ENCODE data around the gene ADTRP. TPM values are rescaled to one million over a fixed set of nuclear protein-coding genes. Genes with fewer than 3 reads are reported as not detected.

Gene ADTRP
- total RNA-seq, 1 experiment from 2014 or later = 0.50 TPM

DNA sequence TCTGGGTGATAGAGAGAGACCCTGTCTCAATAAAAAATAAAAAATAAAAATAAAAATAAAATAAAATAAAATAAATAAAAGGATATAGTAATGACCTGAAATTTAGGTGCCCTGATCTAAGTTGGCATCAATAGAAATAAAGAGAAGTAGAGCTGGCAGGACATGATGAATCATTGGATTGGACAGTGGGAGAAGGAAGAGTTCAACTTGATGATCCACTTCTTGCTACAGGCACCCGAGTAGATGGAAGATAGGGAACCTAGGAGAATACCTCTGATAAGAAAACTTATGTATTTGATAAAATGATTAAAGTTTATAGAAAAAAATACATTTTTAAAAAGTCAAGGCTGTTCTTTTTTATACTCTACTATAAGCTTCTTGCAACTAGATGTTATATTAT is 79.0 kb downstream of the ADTRP start:
- 0 out of 2 replicates have a peak, but pooled peaks cover 3% of the 10 kb centered on the region for H3K36me3 Mint-ChIP-seq
- no peaks in the 10 kb centered on the region for H3K27me3 Mint-ChIP-seq (ENCODE audit: low read depth)
- POLR2A ChIA-PET = no interaction called here
- no peak overlapping the region for H3K27ac Mint-ChIP-seq
- ATAC-seq (no peak), DNase-seq (ENCODE audit: low spot score) (no peak)
- peaks cover 13% of the 10 kb centered on the region for H3K9me3 Mint-ChIP-seq
- no peaks in the 10 kb centered on the region for H3K4me1 Mint-ChIP-seq
- no peak for TF ChIP-seq GRHL2 (CRISPR knock-in tag; IDR thresholded peaks at IDR 0.05; ENCODE audit: insufficient replicate concordance, severe bottlenecking)
- TF ChIP-seq OVOL2 (CRISPR knock-in tag; IDR thresholded peaks at IDR 0.05; ENCODE audit: borderline replicate concordance) = no peak
- TF ChIP-seq, protein P1, sequence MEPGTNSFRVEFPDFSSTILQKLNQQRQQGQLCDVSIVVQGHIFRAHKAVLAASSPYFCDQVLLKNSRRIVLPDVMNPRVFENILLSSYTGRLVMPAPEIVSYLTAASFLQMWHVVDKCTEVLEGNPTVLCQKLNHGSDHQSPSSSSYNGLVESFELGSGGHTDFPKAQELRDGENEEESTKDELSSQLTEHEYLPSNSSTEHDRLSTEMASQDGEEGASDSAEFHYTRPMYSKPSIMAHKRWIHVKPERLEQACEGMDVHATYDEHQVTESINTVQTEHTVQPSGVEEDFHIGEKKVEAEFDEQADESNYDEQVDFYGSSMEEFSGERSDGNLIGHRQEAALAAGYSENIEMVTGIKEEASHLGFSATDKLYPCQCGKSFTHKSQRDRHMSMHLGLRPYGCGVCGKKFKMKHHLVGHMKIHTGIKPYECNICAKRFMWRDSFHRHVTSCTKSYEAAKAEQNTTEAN (CRISPR knock-in tag; IDR thresholded peaks at IDR 0.05) = no peak
- TF ChIP-seq, protein P2, sequence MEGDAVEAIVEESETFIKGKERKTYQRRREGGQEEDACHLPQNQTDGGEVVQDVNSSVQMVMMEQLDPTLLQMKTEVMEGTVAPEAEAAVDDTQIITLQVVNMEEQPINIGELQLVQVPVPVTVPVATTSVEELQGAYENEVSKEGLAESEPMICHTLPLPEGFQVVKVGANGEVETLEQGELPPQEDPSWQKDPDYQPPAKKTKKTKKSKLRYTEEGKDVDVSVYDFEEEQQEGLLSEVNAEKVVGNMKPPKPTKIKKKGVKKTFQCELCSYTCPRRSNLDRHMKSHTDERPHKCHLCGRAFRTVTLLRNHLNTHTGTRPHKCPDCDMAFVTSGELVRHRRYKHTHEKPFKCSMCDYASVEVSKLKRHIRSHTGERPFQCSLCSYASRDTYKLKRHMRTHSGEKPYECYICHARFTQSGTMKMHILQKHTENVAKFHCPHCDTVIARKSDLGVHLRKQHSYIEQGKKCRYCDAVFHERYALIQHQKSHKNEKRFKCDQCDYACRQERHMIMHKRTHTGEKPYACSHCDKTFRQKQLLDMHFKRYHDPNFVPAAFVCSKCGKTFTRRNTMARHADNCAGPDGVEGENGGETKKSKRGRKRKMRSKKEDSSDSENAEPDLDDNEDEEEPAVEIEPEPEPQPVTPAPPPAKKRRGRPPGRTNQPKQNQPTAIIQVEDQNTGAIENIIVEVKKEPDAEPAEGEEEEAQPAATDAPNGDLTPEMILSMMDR (IDR thresholded peaks at IDR 0.05) = no peak
- TF ChIP-seq RELA (CRISPR knock-in tag; IDR thresholded peaks at IDR 0.05; ENCODE audit: borderline replicate concordance) = no peak
- TF ChIP-seq, protein P3, sequence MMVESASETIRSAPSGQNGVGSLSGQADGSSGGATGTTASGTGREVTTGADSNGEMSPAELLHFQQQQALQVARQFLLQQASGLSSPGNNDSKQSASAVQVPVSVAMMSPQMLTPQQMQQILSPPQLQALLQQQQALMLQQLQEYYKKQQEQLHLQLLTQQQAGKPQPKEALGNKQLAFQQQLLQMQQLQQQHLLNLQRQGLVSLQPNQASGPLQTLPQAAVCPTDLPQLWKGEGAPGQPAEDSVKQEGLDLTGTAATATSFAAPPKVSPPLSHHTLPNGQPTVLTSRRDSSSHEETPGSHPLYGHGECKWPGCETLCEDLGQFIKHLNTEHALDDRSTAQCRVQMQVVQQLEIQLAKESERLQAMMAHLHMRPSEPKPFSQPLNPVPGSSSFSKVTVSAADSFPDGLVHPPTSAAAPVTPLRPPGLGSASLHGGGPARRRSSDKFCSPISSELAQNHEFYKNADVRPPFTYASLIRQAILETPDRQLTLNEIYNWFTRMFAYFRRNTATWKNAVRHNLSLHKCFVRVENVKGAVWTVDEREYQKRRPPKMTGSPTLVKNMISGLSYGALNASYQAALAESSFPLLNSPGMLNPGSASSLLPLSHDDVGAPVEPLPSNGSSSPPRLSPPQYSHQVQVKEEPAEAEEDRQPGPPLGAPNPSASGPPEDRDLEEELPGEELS (CRISPR knock-in tag; IDR thresholded peaks at IDR 0.05) = no peak
- TF ChIP-seq, protein P4, sequence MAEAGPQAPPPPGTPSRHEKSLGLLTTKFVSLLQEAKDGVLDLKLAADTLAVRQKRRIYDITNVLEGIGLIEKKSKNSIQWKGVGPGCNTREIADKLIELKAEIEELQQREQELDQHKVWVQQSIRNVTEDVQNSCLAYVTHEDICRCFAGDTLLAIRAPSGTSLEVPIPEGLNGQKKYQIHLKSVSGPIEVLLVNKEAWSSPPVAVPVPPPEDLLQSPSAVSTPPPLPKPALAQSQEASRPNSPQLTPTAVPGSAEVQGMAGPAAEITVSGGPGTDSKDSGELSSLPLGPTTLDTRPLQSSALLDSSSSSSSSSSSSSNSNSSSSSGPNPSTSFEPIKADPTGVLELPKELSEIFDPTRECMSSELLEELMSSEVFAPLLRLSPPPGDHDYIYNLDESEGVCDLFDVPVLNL (CRISPR knock-in tag; IDR thresholded peaks at IDR 0.05; ENCODE audit: borderline replicate concordance, low read depth) = no peak
- TF ChIP-seq NFATC4 (CRISPR knock-in tag; IDR thresholded peaks at IDR 0.05) = no peak
- TF ChIP-seq HMGA2 (CRISPR knock-in tag; IDR thresholded peaks at IDR 0.05) = peak; percentile 75
- CTCF ChIA-PET = no interaction called here
- no peak overlapping the region for H3K4me3 Mint-ChIP-seq

DNA sequence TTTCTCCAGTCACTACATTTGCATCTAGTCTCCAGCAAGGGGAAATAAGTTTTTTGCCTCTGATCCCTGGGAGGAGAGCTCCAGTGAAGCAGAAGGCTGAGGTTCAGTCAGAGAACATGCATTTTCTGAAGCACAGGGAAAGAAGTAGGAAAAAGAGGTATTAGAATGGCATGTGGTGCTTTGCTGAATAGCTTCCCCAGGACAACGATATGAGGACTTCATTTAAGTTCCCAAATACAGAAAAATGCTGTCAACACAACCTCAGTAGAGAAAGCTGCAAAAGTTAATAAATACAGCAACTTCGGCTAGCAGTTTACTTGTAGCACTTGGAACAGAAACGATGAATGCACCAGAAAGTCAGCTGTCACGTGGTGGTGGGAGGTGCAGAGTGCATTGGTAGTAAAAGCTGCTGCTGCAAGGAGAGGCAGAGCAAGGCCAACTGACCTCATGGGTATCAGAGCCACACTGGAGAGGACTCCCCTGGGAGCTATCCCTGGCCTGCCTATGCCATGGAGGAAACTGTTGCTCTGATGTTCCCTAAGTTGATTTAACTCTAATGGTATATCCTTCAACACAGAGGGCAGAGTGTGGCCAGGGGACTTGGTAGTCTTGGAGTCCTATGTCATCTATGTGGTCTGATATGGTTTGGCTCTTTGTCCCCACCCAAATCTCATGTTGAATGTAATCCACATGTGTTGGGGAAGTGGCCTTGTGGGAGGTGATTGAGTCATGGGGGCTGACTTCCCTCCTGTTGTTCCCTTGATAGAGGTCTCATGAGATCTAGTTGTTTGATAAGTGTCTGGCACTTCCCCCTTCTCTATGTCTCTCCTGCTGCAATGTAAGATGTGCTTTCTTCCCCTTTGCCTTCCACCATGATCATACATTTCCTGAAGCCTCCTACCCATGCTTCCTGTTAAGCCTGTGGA is 85.9 kb downstream of the ADTRP start:
- Mint-ChIP-seq H3K36me3 (peaks cover 3% of the 10 kb centered on the region; the same call in 1 of the 2 replicates), H3K27ac (no peak overlapping the region)
- TF ChIP-seq NFYB (CRISPR knock-in tag; conservative IDR thresholded peaks at IDR 0.05; ENCODE audit: low read depth) = no peak
- no peak for TF ChIP-seq ZNF317 (CRISPR knock-in tag; IDR thresholded peaks at IDR 0.05; ENCODE audit: borderline replicate concordance, low read depth)
- no peak for TF ChIP-seq ZNF232 (CRISPR knock-in tag; IDR thresholded peaks at IDR 0.05)
- TF ChIP-seq TEAD1 (CRISPR knock-in tag; IDR thresholded peaks at IDR 0.05) = no peak
- TF ChIP-seq TP53 (CRISPR knock-in tag; IDR thresholded peaks at IDR 0.05) = no peak
- TF ChIP-seq ATF1 (CRISPR knock-in tag; IDR thresholded peaks at IDR 0.05) = no peak
- TF ChIP-seq, protein P5, sequence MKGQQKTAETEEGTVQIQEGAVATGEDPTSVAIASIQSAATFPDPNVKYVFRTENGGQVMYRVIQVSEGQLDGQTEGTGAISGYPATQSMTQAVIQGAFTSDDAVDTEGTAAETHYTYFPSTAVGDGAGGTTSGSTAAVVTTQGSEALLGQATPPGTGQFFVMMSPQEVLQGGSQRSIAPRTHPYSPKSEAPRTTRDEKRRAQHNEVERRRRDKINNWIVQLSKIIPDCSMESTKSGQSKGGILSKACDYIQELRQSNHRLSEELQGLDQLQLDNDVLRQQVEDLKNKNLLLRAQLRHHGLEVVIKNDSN (CRISPR knock-in tag; IDR thresholded peaks at IDR 0.05) = no peak
- TF ChIP-seq, protein P2 (IDR thresholded peaks at IDR 0.05) = no peak
- no peak for TF ChIP-seq TCF7 (CRISPR knock-in tag; IDR thresholded peaks at IDR 0.05; ENCODE audit: low read depth)
- TF ChIP-seq, protein P3 (CRISPR knock-in tag; IDR thresholded peaks at IDR 0.05) = no peak
- TF ChIP-seq ZNF138 (CRISPR knock-in tag; conservative IDR thresholded peaks at IDR 0.05) = no peak
- TF ChIP-seq, protein P6, sequence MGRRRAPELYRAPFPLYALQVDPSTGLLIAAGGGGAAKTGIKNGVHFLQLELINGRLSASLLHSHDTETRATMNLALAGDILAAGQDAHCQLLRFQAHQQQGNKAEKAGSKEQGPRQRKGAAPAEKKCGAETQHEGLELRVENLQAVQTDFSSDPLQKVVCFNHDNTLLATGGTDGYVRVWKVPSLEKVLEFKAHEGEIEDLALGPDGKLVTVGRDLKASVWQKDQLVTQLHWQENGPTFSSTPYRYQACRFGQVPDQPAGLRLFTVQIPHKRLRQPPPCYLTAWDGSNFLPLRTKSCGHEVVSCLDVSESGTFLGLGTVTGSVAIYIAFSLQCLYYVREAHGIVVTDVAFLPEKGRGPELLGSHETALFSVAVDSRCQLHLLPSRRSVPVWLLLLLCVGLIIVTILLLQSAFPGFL (CRISPR knock-in tag; IDR thresholded peaks at IDR 0.05; ENCODE audit: borderline replicate concordance) = no peak

More for the DNA sequence above, 85.9 kb downstream of the ADTRP start:
- H3K4me3 Mint-ChIP-seq = no peak overlapping the region
- H3K9me3 Mint-ChIP-seq = peaks cover 36% of the 10 kb centered on the region
- no peak for ATAC-seq
- POLR2A ChIA-PET = no interaction called here
- H3K4me1 Mint-ChIP-seq = peaks cover 18% of the 10 kb centered on the region
- CTCF ChIA-PET = interaction anchor here (1.0 kb wide), 1 partner anchor 37 kb away, joined by 5 read pairs; no protein-coding TSS in a partner anchor
- no peaks in the 10 kb centered on the region for H3K27me3 Mint-ChIP-seq (ENCODE audit: low read depth)
- no peak for DNase-seq (ENCODE audit: low spot score)
